Activated CD4-positive, alpha-beta T cell treated with anti-CD3 and anti-CD28 coated beads for 24 hours (primary cell): ENCODE measurements around the gene MPP4.

Source experiments
- DNase-seq, 2 donors: peaks; one replicate each; pipeline ENCODE4 v3.0.0-alpha.2; 2020; ENCODE audit warnings: low read depth in 2 of 2

Gene MPP4

GRCh38 chr2:201628545-201628944 is 69.9 kb downstream of the MPP4 start:
- DNase-seq, result no peak

- DNase-seq, result no peak
These were observed 76.0 kb downstream of the MPP4 start for GRCh38 chr2:201622306-201622970.

- no peak for DNase-seq
These were observed 77.0 kb downstream of the MPP4 start for GRCh38 chr2:201621293-201621999.

GRCh38 chr2:201618744-201619662 is 79.4 kb downstream of the MPP4 start:
- no peak for DNase-seq

GRCh38 chr2:201608021-201608420 is 90.4 kb downstream of the MPP4 start:
- DNase-seq, result no peak

- DNase-seq, result no peak
These were observed 90.9 kb downstream of the MPP4 start for GRCh38 chr2:201607568-201607967.

GRCh38 chr2:201600906-201601305 is 97.5 kb downstream of the MPP4 start:
- DNase-seq, result no peak

GRCh38 chr2:201597397-201597796 is 101.0 kb downstream of the MPP4 start:
- no peak for DNase-seq
